Stimulated activated CD4-positive, alpha-beta T cell treated with anti-CD3 and anti-CD28 coated beads, Interleukin-4, amount 100 ng/mL, for 1 hour (primary cell): Measurements from ENCODE around the gene COG5.

Source experiments
- DNase-seq: peaks from one replicate; pipeline ENCODE4 v3.0.0-alpha.2; 2020

COG5 gene

GRCh38 chr7:107563775-107564552 lies at the start of gene COG5, which contains the start of gene DUS4L:
TSS of gene COG5 (minus strand) at chr7:107563920. CDS start at chr7:107563896, 24 bp downstream.
TSS of gene DUS4L (plus strand) at chr7:107563971. CDS start at chr7:107567071, 3,100 bp downstream.
- DNase-seq: peak; percentile 86

GRCh38 chr7:107613439-107613838 lies 49.7 kb upstream of the COG5 start:
- no peak for DNase-seq

DNA sequence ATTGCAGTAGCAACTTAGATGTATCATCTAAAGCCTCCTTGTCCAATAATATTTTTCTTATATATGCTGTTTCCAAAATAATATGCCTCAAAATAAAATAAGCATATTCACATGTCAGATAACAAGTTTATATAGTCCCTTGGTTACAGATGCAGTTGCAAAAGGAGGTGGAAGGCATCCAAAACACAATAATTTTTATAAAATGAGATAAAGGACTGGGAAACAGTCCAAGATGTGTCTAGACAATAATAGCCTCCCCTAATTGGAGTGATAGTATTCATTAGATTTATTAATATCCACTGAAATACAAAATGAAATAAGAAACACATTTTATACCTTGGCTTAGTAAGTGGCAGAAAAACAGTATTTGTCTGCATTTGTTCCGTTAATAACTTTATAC lies 46.6 kb upstream of the COG5 start:
- no peak for DNase-seq

DNA sequence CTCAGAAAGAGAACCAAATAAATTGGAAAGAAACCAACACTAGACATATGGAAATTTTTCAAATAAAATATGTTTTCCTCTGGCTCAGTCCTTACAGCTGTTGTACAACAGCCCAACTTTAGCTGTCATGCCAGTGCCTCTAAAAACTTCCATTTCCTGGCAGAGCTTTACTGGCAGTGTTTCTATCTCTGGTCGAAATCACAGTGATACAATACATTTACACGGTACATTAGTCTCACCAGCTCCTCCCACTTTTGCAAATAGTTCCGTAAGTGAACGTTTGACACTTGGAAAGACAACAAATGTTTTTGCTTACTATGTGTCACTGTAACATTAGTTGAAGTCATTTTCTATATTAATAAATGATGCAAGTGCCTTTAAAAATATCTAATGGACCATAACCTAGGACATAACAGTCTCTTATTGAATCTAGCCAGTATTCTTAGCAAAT lies 46.1 kb upstream of the COG5 start:
- no peak for DNase-seq

DNA sequence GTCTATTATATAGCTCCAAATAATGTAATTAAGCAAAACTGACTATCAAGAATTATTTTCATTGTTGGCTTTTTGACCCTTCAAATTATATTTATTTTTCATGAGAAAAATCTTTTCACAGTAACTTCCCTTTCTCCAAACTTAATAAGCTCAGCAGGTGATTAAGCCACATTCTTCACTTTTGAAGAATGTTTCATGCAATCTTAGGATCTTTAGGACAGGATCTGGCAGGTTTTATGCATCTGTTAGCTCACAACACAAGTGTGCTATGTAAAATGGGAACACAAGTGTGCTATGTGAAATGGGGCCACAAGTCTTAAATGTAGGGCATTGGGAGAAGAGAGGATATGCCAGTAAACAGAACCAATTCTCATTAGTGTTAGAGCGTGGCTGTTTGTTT lies 42.6 kb upstream of the COG5 start:
- DNase-seq: no peak

- no peak for DNase-seq
Observed at GRCh38 chr7:107605218-107605815, 41.6 kb upstream of the COG5 start.

DNA sequence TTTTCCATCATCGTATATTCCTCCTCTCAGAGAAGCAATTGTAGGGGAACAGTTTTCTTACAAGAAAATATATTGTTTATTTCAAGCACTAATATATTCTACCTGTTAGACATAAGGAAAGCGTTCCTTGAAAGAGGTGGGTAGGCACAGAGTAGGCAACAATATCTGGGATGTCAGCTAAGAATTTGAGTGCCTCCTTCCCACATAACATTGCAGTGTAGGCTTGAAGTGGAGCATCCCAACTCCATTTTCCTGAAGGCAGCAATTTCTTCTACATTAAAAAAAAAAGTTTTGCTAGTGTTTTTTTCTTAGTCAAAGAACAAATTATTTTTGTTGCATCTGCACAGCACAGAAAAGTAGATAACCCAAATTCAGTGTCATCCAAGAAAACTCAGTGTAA lies 37.1 kb upstream of the COG5 start:
- no peak for DNase-seq

- no peak for DNase-seq
Observed at GRCh38 chr7:107599262-107599661, 35.5 kb upstream of the COG5 start.

DNA sequence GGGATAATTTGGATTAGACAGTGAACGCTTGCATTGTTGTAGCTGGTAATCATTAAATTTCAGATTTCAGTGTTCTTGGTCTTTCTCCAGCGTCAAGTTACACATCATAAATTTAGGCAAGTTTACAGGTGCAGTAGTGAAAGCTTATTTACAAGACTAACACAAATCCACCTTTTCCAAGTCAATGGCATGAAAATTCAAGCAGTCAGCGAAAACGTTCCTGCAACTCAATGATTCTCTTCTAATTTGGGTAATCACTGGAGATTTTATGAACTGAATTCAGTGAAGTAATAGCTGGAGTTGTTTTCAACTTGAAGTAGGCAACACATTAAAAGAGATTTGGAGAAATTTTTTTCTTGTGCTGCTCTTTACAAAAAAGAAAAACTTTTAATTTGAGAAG lies 34.2 kb upstream of the COG5 start:
- DNase-seq: no peak

DNA sequence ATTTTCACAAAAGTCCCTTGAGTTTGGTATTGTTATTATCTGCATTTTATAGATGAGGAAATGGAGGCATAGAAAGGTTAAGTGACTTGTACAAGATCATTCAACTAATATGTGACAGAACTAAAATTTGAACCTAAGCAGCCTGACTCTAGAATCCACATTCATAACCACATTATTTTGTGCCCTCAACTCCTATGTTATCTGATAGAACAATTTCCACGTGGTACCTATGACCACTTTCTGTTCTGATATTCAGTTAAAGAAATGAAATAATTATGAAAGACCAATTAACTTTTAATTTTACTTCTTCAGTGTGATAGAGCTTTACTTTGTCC lies 33.8 kb upstream of the COG5 start:
- no peak for DNase-seq

DNA sequence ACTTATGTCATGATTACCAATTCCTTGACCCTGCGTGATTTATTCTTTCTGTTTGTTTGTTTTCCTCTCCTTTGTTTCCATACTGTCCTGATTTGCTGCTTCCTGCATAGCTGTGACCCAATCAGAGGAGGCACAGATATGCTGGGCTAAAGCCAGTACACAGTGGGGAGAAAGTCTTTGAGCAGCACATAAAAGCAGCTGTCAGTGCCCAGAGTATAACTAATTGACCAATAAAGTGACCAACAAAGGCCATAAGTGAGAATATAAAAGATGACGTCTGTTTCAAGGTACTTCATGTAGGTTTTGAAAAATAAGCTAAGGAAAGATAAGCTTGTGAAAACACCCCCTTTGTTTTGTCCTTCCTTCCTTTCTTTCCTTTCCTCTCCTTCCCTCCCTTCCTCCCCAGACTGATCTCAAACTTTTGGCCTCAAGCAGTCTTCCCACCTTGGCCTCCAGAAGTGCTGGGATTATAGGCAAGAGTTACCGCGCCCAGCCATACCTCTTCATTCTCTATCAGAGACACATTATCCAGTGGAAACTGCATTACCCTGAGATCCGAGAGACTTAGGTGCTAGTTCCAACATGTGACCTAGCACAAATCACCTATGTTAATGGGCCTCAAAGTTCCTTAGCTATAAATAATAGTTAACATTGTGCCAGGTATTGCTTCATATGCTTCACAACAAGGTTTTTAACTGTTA lies 33.3 kb upstream of the COG5 start:
- no peak for DNase-seq

DNA sequence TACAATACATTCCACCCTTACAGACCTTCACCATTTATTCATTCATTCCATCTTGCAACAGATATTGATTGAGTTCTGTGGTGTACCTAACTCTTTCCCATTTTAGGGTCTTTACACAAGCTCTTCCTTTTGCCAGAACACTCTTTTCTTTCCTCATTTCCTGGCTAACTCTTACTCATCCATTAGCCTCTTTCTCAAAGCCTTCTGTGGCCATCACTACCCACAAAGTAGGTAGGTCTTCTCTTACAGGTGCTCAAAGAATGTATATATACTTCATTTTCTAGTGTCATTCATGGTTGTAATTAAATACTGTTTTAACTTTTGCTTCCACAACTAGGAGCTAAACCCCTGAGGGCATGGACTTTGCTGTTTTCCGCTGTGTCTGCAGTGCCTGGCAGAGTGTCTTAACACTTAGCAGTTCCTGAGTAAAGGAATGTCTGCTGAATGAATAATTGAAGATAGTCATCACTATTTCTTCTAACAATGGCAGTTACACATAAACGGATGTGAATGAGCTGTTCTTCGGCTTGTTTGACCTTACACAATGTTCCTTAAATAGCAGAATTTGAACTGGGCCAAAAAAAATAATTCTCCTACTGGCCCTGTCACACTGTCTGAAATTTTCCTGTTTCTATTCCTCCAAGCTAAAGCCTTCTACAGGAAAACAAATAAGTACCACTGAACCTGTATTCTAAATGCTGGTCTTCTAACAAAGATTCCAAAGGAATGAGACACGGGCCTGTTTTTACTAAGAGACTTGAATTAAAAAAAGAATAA lies 31.4 kb upstream of the COG5 start:
- no peak for DNase-seq

DNA sequence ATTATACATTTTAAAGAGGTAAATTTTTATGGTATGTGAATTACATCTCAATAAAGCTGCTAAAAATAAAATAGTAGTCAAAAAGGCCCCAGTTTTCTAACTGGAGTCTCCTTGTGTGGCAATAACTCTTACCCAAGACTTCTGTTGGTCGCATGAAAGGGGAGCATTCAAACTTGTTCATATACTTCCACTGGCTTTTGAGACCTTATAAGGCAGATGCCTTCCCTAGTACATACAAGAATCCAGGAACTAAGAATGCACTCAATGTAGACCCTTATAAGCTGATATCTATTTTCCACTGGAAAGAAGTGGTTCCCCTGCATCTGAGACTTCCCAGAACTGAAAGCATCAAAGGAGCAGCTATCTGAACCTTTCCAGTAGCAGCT lies 29.3 kb upstream of the COG5 start:
- DNase-seq: no peak

DNA sequence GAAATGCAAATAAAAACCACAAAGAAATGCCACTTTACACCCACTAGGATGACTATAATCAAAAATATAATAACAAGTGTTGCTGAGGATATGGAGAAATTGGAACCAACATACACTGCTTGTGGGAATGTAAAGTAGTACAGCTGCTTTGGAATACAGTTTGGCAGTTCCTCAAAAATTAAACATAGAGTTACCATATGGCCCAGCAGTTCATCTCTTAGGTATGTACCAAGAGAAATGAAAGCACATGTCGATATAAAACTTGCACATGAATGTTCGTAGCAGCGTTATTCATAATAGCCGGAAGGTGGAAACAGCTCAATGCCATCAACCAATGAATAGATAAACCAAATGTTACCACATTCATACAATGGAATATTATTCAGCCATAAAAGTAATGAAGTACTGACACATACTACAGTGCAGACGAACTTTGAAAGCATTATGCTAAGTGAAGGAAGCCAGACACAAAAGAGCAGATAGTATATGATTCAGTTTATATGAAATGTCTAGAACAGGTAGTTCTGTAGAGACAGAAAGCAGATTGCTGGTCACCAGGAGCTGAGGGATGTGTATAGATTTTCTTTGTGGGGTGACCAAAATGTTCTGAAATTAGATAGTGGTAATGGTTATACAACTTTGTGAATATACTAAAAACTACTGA lies 28.8 kb upstream of the COG5 start:
- no peak for DNase-seq

GRCh38 chr7:107591421-107591820 lies 27.7 kb upstream of the COG5 start:
- no peak for DNase-seq

- DNase-seq: no peak
Observed at GRCh38 chr7:107588529-107589130, 24.9 kb upstream of the COG5 start.

- DNase-seq: no peak
Observed at GRCh38 chr7:107584716-107585115, 21.0 kb upstream of the COG5 start.

DNA sequence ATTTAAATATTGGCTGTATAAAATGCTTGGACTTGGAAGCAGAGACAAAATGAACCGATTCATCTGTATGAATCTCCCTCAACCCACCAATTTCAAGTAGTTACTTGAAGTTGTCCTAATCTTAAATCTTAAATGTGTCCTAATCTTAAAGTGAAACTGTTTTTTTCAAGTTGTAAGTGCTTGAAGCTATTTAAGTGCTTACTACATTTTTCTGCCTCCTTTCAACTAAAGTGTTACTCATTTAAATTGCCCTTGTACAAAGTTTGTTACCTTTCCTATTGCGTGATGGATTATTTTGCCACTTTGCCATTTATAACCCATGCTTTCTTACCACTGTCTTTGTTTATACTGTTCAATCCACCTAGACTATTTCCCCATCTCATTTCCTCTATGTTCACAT lies 19.2 kb upstream of the COG5 start:
- no peak for DNase-seq

DNA sequence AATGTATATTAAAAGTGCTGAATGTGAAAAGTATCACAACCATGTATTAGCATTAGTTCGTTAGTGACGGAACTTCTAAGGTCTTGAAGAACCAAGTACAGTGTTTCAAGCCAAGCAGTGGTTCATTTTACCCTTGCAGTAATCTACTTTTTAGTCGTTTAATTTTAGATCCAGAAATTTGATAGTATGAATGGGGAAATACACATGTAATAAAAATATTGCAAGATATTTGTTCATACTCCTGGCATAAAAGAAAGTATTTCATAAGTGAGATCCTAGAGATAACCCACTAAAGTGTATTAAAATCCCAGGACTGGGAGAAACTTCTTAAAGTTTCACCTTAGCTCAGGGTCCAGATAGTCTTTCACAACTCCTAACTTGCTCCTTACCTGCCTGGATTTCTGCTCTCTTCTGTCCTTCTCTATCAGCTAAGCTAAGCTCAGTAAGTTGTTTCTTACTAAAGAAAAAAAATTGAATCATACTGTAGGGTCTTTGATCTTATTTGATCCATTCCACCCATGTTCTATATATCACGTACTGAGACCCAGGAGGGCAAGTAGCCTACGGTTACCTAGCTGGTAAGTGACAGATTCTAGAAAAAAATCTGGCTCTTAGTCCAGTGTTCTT lies 17.8 kb upstream of the COG5 start:
- no peak for DNase-seq

- no peak for DNase-seq
Observed at GRCh38 chr7:107580716-107581383, 17.1 kb upstream of the COG5 start.
